ENCODE measurements around the gene FAM228B.
"Not testable (repeated sequence)": the region's sequence is repeated elsewhere in the genome, so short reads cannot be mapped to it uniquely, and the experiment has no call there.

Gene FAM228B

GRCh38 chr2:24189551-24189950, 66.3 kb downstream of the FAM228B start:
- Histone ChIP-seq H3K4me3 (ENCODE audit: low read length) (no peak overlapping the region), H2BK15ac (replicated peaks; ENCODE audit: low read depth) (no peak overlapping the region), H2BK5ac (ENCODE audit: low read length) (no peak overlapping the region), H3K23ac (ENCODE audit: low read length) (no peak overlapping the region), H3K27ac (ENCODE audit: low read depth, low read length) (no peak overlapping the region), H2AK5ac (ENCODE audit: low read length) (no peak overlapping the region), H4K5ac (ENCODE audit: low read length) (no peak overlapping the region), H3K79me2 (ENCODE audit: control insufficient read depth, insufficient read depth, low read length) (no peaks in the 10 kb centered on the region), H3K9ac (ENCODE audit: low read length) (no peak overlapping the region), H4K8ac (ENCODE audit: low read depth, low read length) (no peak overlapping the region), H2BK120ac (ENCODE audit: low read depth, low read length) (no peak overlapping the region), H3K79me1 (ENCODE audit: low read length) (no peaks in the 10 kb centered on the region), H3K36me3 (ENCODE audit: control insufficient read depth, insufficient read depth, low read length) (no peaks in the 10 kb centered on the region), H3K18ac (ENCODE audit: low read length) (no peak overlapping the region), H3K4me1 (ENCODE audit: control insufficient read depth, low read depth, low read length) (peaks cover 7% of the 10 kb centered on the region), H3K4me2 (ENCODE audit: low read length) (no peak overlapping the region), H3K4ac (ENCODE audit: low read depth, low read length) (no peak overlapping the region), H3K56ac (ENCODE audit: low read length) (no peak overlapping the region), H3K27me3 (ENCODE audit: insufficient read depth, low read length, poor library complexity) (no peaks in the 10 kb centered on the region)
- no CpG with 5 or more reads among the region's 10 CpGs for WGBS (ENCODE audit: extremely low coverage, insufficient coverage, low lambda C conversion rate)
- DNase-seq: peak; percentile 35

- Histone ChIP-seq H3K56ac (ENCODE audit: low read length) (no peak overlapping the region), H3K4me3 (ENCODE audit: low read length) (no peak overlapping the region), H3K27ac (ENCODE audit: low read depth, low read length) (no peak overlapping the region), H2BK5ac (ENCODE audit: low read length) (no peak overlapping the region), H3K79me2 (ENCODE audit: control insufficient read depth, insufficient read depth, low read length) (no peaks in the 10 kb centered on the region), H3K18ac (ENCODE audit: low read length) (no peak overlapping the region), H3K9ac (ENCODE audit: low read length) (no peak overlapping the region), H3K23ac (ENCODE audit: low read length) (no peak overlapping the region), H2AK5ac (ENCODE audit: low read length) (no peak overlapping the region), H3K36me3 (ENCODE audit: control insufficient read depth, insufficient read depth, low read length) (no peaks in the 10 kb centered on the region), H3K4me1 (ENCODE audit: control insufficient read depth, low read depth, low read length) (peaks cover 7% of the 10 kb centered on the region), H2BK120ac (ENCODE audit: low read depth, low read length) (no peak overlapping the region), H3K79me1 (ENCODE audit: low read length) (no peaks in the 10 kb centered on the region), H2BK15ac (replicated peaks; ENCODE audit: low read depth) (no peak overlapping the region), H3K4ac (ENCODE audit: low read depth, low read length) (no peak overlapping the region), H4K8ac (ENCODE audit: low read depth, low read length) (no peak overlapping the region), H3K27me3 (ENCODE audit: insufficient read depth, low read length, poor library complexity) (no peaks in the 10 kb centered on the region), H3K4me2 (ENCODE audit: low read length) (no peak overlapping the region), H4K5ac (ENCODE audit: low read length) (no peak overlapping the region)
- no peak for DNase-seq
- no CpG with 5 or more reads among the region's 9 CpGs for WGBS (ENCODE audit: extremely low coverage, insufficient coverage, low lambda C conversion rate)
Observed at GRCh38 chr2:24190503-24190902, 67.2 kb downstream of the FAM228B start.

GRCh38 chr2:24191156-24191555, 67.9 kb downstream of the FAM228B start:
- WGBS (ENCODE audit: extremely low coverage, insufficient coverage, low lambda C conversion rate): no CpG with 5 or more reads among the region's 9 CpGs
- Histone ChIP-seq H4K5ac (ENCODE audit: low read length) (no peak overlapping the region), H3K4ac (ENCODE audit: low read depth, low read length) (no peak overlapping the region), H3K36me3 (ENCODE audit: control insufficient read depth, insufficient read depth, low read length) (no peaks in the 10 kb centered on the region), H2BK5ac (ENCODE audit: low read length) (no peak overlapping the region), H3K9ac (ENCODE audit: low read length) (no peak overlapping the region), H3K56ac (ENCODE audit: low read length) (peak overlapping the region; percentile 60), H2BK15ac (replicated peaks; ENCODE audit: low read depth) (no peak overlapping the region), H4K8ac (ENCODE audit: low read depth, low read length) (no peak overlapping the region), H2BK120ac (ENCODE audit: low read depth, low read length) (no peak overlapping the region), H3K27ac (ENCODE audit: low read depth, low read length) (no peak overlapping the region), H3K4me3 (ENCODE audit: low read length) (no peak overlapping the region), H3K18ac (ENCODE audit: low read length) (no peak overlapping the region), H3K4me2 (ENCODE audit: low read length) (no peak overlapping the region), H3K4me1 (ENCODE audit: control insufficient read depth, low read depth, low read length) (peaks cover 7% of the 10 kb centered on the region), H3K79me1 (ENCODE audit: low read length) (no peaks in the 10 kb centered on the region), H2AK5ac (ENCODE audit: low read length) (no peak overlapping the region), H3K79me2 (ENCODE audit: control insufficient read depth, insufficient read depth, low read length) (no peaks in the 10 kb centered on the region), H3K27me3 (ENCODE audit: insufficient read depth, low read length, poor library complexity) (no peaks in the 10 kb centered on the region), H3K23ac (ENCODE audit: low read length) (no peak overlapping the region)
- DNase-seq: no peak

- H3K9ac ChIP-seq (ENCODE audit: low read length): no peak overlapping the region
- WGBS (ENCODE audit: extremely low coverage, insufficient coverage, low lambda C conversion rate): no CpG with 5 or more reads among the region's 5 CpGs
Observed at GRCh38 chr2:24191848-24192247, 68.6 kb downstream of the FAM228B start.

GRCh38 chr2:24197213-24197612, 73.9 kb downstream of the FAM228B start:
- not testable (repeated sequence) for H3K23ac ChIP-seq (ENCODE audit: low read length); H3K4me1 ChIP-seq (ENCODE audit: control insufficient read depth, low read depth, low read length); H3K9ac ChIP-seq (ENCODE audit: low read length); H3K4me2 ChIP-seq (ENCODE audit: low read length); H3K36me3 ChIP-seq (ENCODE audit: control insufficient read depth, insufficient read depth, low read length); H3K79me2 ChIP-seq (ENCODE audit: control insufficient read depth, insufficient read depth, low read length); H3K18ac ChIP-seq (ENCODE audit: low read length); H3K4ac ChIP-seq (ENCODE audit: low read depth, low read length); H2BK15ac ChIP-seq (replicated peaks; ENCODE audit: low read depth); H3K27me3 ChIP-seq (ENCODE audit: insufficient read depth, low read length, poor library complexity); H4K8ac ChIP-seq (ENCODE audit: low read depth, low read length); H2BK120ac ChIP-seq (ENCODE audit: low read depth, low read length); DNase-seq; H2AK5ac ChIP-seq (ENCODE audit: low read length); H3K56ac ChIP-seq (ENCODE audit: low read length); H2BK5ac ChIP-seq (ENCODE audit: low read length); H4K5ac ChIP-seq (ENCODE audit: low read length); H3K27ac ChIP-seq (ENCODE audit: low read depth, low read length); H3K79me1 ChIP-seq (ENCODE audit: low read length); H3K4me3 ChIP-seq (ENCODE audit: low read length)
- WGBS (ENCODE audit: extremely low coverage, insufficient coverage, low lambda C conversion rate): no CpG with 5 or more reads among the region's 1 CpG

More at GRCh38 chr2:24191848-24192247, 68.6 kb downstream of the FAM228B start:
- Histone ChIP-seq H3K27ac (ENCODE audit: low read depth, low read length) (no peak overlapping the region), H3K18ac (ENCODE audit: low read length) (no peak overlapping the region), H3K79me2 (ENCODE audit: control insufficient read depth, insufficient read depth, low read length) (no peaks in the 10 kb centered on the region), H4K8ac (ENCODE audit: low read depth, low read length) (no peak overlapping the region), H3K23ac (ENCODE audit: low read length) (no peak overlapping the region), H3K36me3 (ENCODE audit: control insufficient read depth, insufficient read depth, low read length) (no peaks in the 10 kb centered on the region), H3K27me3 (ENCODE audit: insufficient read depth, low read length, poor library complexity) (no peaks in the 10 kb centered on the region), H3K56ac (ENCODE audit: low read length) (no peak overlapping the region), H2BK120ac (ENCODE audit: low read depth, low read length) (no peak overlapping the region), H4K5ac (ENCODE audit: low read length) (no peak overlapping the region), H3K4ac (ENCODE audit: low read depth, low read length) (no peak overlapping the region), H2AK5ac (ENCODE audit: low read length) (no peak overlapping the region), H2BK5ac (ENCODE audit: low read length) (no peak overlapping the region), H3K4me2 (ENCODE audit: low read length) (no peak overlapping the region), H2BK15ac (replicated peaks; ENCODE audit: low read depth) (no peak overlapping the region), H3K4me1 (ENCODE audit: control insufficient read depth, low read depth, low read length) (peaks cover 7% of the 10 kb centered on the region), H3K4me3 (ENCODE audit: low read length) (no peak overlapping the region), H3K79me1 (ENCODE audit: low read length) (no peaks in the 10 kb centered on the region)
- DNase-seq: peak; percentile 92

GRCh38 chr2:24199968-24200590, 76.8 kb downstream of the FAM228B start:
- Histone ChIP-seq H3K4ac (ENCODE audit: low read depth, low read length) (no peak overlapping the region), H3K4me1 (ENCODE audit: control insufficient read depth, low read depth, low read length) (no peaks in the 10 kb centered on the region), H4K5ac (ENCODE audit: low read length) (no peak overlapping the region), H2BK120ac (ENCODE audit: low read depth, low read length) (no peak overlapping the region), H3K4me3 (ENCODE audit: low read length) (no peak overlapping the region), H3K79me1 (ENCODE audit: low read length) (no peaks in the 10 kb centered on the region), H3K56ac (ENCODE audit: low read length) (no peak overlapping the region), H3K36me3 (ENCODE audit: control insufficient read depth, insufficient read depth, low read length) (no peaks in the 10 kb centered on the region), H4K8ac (ENCODE audit: low read depth, low read length) (no peak overlapping the region), H3K4me2 (ENCODE audit: low read length) (no peak overlapping the region), H3K18ac (ENCODE audit: low read length) (no peak overlapping the region), H3K27me3 (ENCODE audit: insufficient read depth, low read length, poor library complexity) (no peaks in the 10 kb centered on the region), H2BK5ac (ENCODE audit: low read length) (no peak overlapping the region), H2AK5ac (ENCODE audit: low read length) (no peak overlapping the region), H3K23ac (ENCODE audit: low read length) (no peak overlapping the region), H3K27ac (ENCODE audit: low read depth, low read length) (no peak overlapping the region), H3K9ac (ENCODE audit: low read length) (no peak overlapping the region), H3K79me2 (ENCODE audit: control insufficient read depth, insufficient read depth, low read length) (no peaks in the 10 kb centered on the region), H2BK15ac (replicated peaks; ENCODE audit: low read depth) (no peak overlapping the region)
- DNase-seq: no peak
- WGBS (ENCODE audit: extremely low coverage, insufficient coverage, low lambda C conversion rate): no CpG with 5 or more reads among the region's 12 CpGs
